WTC11 (cell line): ENCODE results near the gene TUSC7. TPM values are rescaled to one million over a fixed set of nuclear protein-coding genes. Genes with fewer than 3 reads are reported as not detected.

Experiments used
- ATAC-seq: fragments of 200-7000 bp; cut with Tn5 transposase; 2 replicates; pipeline ENCODE4 v1.10.0; 2021; ENCODE audit warnings: mild to moderate bottlenecking, moderate library complexity
- CTCF ChIA-PET: fragments of 300-600 bp; sonication (Branson Sonifier 250); formaldehyde crosslinking; loops from one replicate; lab custom pipeline; 2021; ENCODE audit warnings: antibody characterized with exemption; lab: Charles Lee
- POLR2A ChIA-PET: fragments of 350-600 bp; sonication (Branson Sonifier 250); formaldehyde crosslinking; loops from one replicate; lab custom pipeline; 2021; ENCODE audit warnings: antibody characterized with exemption; lab: Charles Lee
- DNase-seq: peaks from one replicate; pipeline ENCODE4 v3.0.0; 2021; ENCODE audit warnings: low spot score
- H3K27ac Mint-ChIP-seq: 2 replicates; pipeline ENCODE4 v1.8.0; 2021; ENCODE audit warnings: mixed read lengths
- H3K27me3 Mint-ChIP-seq: 2 replicates; pipeline ENCODE4 v1.8.0; 2021; ENCODE audit warnings: low read depth, mild to moderate bottlenecking, moderate library complexity, mixed read lengths
- H3K36me3 Mint-ChIP-seq: 2 replicates; pipeline ENCODE4 v1.8.0; 2021; ENCODE audit warnings: mixed read lengths
- H3K4me1 Mint-ChIP-seq: 2 replicates; pipeline ENCODE4 v1.8.0; 2022; ENCODE audit warnings: mixed read lengths
- H3K4me3 Mint-ChIP-seq: 2 replicates; pipeline ENCODE4 v1.8.0; 2021; ENCODE audit warnings: mild to moderate bottlenecking, moderate library complexity, mixed read lengths
- H3K9me3 Mint-ChIP-seq: 2 replicates; pipeline ENCODE4 v1.8.0; 2021; ENCODE audit warnings: mixed read lengths
- E2F5 ChIP-seq: sonication (generic); formaldehyde crosslinking; IDR thresholded peaks from 2 replicates; pipeline ENCODE4 v1.8.1; 2022; ENCODE audit warnings: mild to moderate bottlenecking, moderate library complexity, missing genetic modification reagents
- ELF4 ChIP-seq: sonication (generic); formaldehyde crosslinking; IDR thresholded peaks from 2 replicates; pipeline ENCODE4 v1.8.1; 2022; ENCODE audit warnings: low read depth, mild to moderate bottlenecking, moderate library complexity, missing genetic modification reagents
- ESRRA ChIP-seq: sonication (generic); formaldehyde crosslinking; IDR thresholded peaks from 2 replicates; pipeline ENCODE4 v1.8.1; 2022; ENCODE audit warnings: mild to moderate bottlenecking, missing genetic modification reagents, borderline replicate concordance
- FOXK1 ChIP-seq: sonication (generic); formaldehyde crosslinking; IDR thresholded peaks from 2 replicates; pipeline ENCODE4 v1.8.0; 2022; ENCODE audit warnings: mild to moderate bottlenecking, moderate library complexity, missing genetic modification reagents
- FOXP1 ChIP-seq: sonication (generic); formaldehyde crosslinking; IDR thresholded peaks from 2 replicates; pipeline ENCODE4 v1.8.0; 2022; ENCODE audit warnings: missing genetic modification reagents, mild to moderate bottlenecking, moderate library complexity, borderline replicate concordance
- GRHL2 ChIP-seq: fragments of 250-450 bp; sonication (Bioruptor Pico); IDR thresholded peaks from 2 replicates; pipeline ENCODE4 v1.8.0; 2022; ENCODE audit warnings: mild to moderate bottlenecking, moderate library complexity; ENCODE audit not compliant: insufficient replicate concordance, severe bottlenecking
- HMGA2 ChIP-seq: fragments of 250-450 bp; sonication (Bioruptor Pico); IDR thresholded peaks from 2 replicates; pipeline ENCODE4 v1.4.0; 2021; ENCODE audit warnings: mild to moderate bottlenecking, moderate library complexity
- IRF2 ChIP-seq: sonication (generic); formaldehyde crosslinking; IDR thresholded peaks from 2 replicates; pipeline ENCODE4 v1.8.0; 2022; ENCODE audit warnings: low read depth, missing genetic modification reagents, borderline replicate concordance
- JAZF1 ChIP-seq: fragments of 250-450 bp; sonication (Bioruptor Pico); IDR thresholded peaks from 2 replicates; pipeline ENCODE4 v1.9.0; 2021; ENCODE audit warnings: moderate library complexity, mild to moderate bottlenecking, inconsistent platforms
- JUN ChIP-seq: sonication (generic); formaldehyde crosslinking; IDR thresholded peaks from 2 replicates; pipeline ENCODE4 v1.8.0; 2023; ENCODE audit warnings: mild to moderate bottlenecking, missing genetic modification reagents
- KAT7 ChIP-seq: sonication (generic); formaldehyde crosslinking; IDR thresholded peaks from 2 replicates; pipeline ENCODE4 v1.8.1; 2023; ENCODE audit warnings: missing genetic modification reagents, mild to moderate bottlenecking, borderline replicate concordance
- MYBL2 ChIP-seq: sonication (generic); formaldehyde crosslinking; IDR thresholded peaks from 2 replicates; pipeline ENCODE4 v1.8.1; 2023; ENCODE audit warnings: mild to moderate bottlenecking, moderate library complexity, missing genetic modification reagents
- NFATC4 ChIP-seq: fragments of 250-450 bp; sonication (Bioruptor Pico); IDR thresholded peaks from 2 replicates; pipeline ENCODE4 v1.9.0; 2021; ENCODE audit warnings: mild to moderate bottlenecking
- NR1H2 ChIP-seq: sonication (generic); formaldehyde crosslinking; IDR thresholded peaks from 2 replicates; pipeline ENCODE4 v1.9.0; 2021; ENCODE audit warnings: mild to moderate bottlenecking, moderate library complexity, missing genetic modification reagents
- NR2C2 ChIP-seq: sonication (generic); formaldehyde crosslinking; IDR thresholded peaks from 2 replicates; pipeline ENCODE4 v1.8.0; 2022; ENCODE audit warnings: mild to moderate bottlenecking, missing genetic modification reagents
- RORB ChIP-seq: fragments of 250-450 bp; sonication (Bioruptor Pico); IDR thresholded peaks from 2 replicates; pipeline ENCODE4 v1.9.0; 2021; ENCODE audit warnings: mild to moderate bottlenecking
- SOX15 ChIP-seq: fragments of 250-450 bp; sonication (Bioruptor Pico); IDR thresholded peaks from 2 replicates; pipeline ENCODE4 v1.9.0; 2021; ENCODE audit warnings: mild to moderate bottlenecking
- SP1 ChIP-seq: sonication (generic); formaldehyde crosslinking; conservative IDR thresholded peaks from 2 replicates; pipeline ENCODE4 v1.8.1; 2022; ENCODE audit warnings: missing genetic modification reagents
- TCF7 ChIP-seq: sonication (generic); formaldehyde crosslinking; IDR thresholded peaks from 2 replicates; pipeline ENCODE4 v1.8.0; 2022; ENCODE audit warnings: mild to moderate bottlenecking, low read depth, missing genetic modification reagents, moderate library complexity
- ZBTB21 ChIP-seq: sonication (generic); formaldehyde crosslinking; IDR thresholded peaks from 2 replicates; pipeline ENCODE4 v1.8.1; 2023; ENCODE audit warnings: mild to moderate bottlenecking, missing genetic modification reagents, borderline replicate concordance
- ZNF121 ChIP-seq: sonication (generic); formaldehyde crosslinking; IDR thresholded peaks from 2 replicates; pipeline ENCODE4 v1.8.0; 2023; ENCODE audit warnings: missing genetic modification reagents
- ZNF138 ChIP-seq: sonication (generic); formaldehyde crosslinking; conservative IDR thresholded peaks from 2 replicates; pipeline ENCODE4 v1.8.1; 2022; ENCODE audit warnings: mild to moderate bottlenecking, moderate library complexity, missing genetic modification reagents
- ZNF317 ChIP-seq: sonication (generic); formaldehyde crosslinking; IDR thresholded peaks from 2 replicates; pipeline ENCODE4 v1.8.1; 2023; ENCODE audit warnings: low read depth, mild to moderate bottlenecking, moderate library complexity, missing genetic modification reagents, borderline replicate concordance
- total RNA-seq: library from RNA; stranded (reverse); gene quantifications from 3 replicates; pipeline ENCODE4 v1.2.3, GENCODE V29; 2021
- TF ChIP-seq, protein P1 (sequence below): sonication (generic); formaldehyde crosslinking; IDR thresholded peaks from 2 replicates; pipeline ENCODE4 v1.8.0; 2022; ENCODE audit warnings: mild to moderate bottlenecking, missing genetic modification reagents
- TF ChIP-seq, protein P2 (sequence below): sonication (generic); formaldehyde crosslinking; IDR thresholded peaks from 2 replicates; pipeline ENCODE4 v1.8.1; 2023; ENCODE audit warnings: mild to moderate bottlenecking, missing genetic modification reagents, moderate library complexity
- TF ChIP-seq, protein P3 (sequence below): fragments of 250-450 bp; sonication (Bioruptor Pico); IDR thresholded peaks from 2 replicates; pipeline ENCODE4 v1.8.0; 2021; ENCODE audit warnings: mild to moderate bottlenecking

The TUSC7 gene
- total RNA-seq, 1 experiment from 2014 or later: not detected

GRCh38 chr3:116701070-116701469 is 8.5 kb upstream of the TUSC7 start:
- H3K27ac Mint-ChIP-seq: no peak overlapping the region
- POLR2A ChIA-PET: no interaction called here

DNA sequence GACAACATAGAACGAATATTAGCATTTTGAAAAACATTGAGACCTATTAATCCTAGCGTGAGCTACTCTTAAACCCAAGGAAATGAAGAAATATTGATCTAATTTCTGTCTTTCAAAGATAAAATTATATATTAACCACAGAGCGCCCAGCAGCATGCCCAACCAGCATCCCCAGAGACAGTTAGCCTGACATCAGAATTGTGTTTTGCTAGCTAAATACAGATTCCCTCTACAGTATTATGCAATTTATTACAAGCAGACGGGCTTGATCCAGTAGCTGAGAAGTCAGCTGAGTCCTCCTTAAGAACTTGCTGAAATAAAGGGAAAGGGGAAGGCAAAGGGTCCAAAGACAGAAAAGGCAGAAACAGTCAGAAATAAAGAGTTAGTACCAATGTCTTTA is 7.2 kb upstream of the TUSC7 start:
- TF ChIP-seq SP1 (CRISPR knock-in tag) (no peak), MYBL2 (no peak), JAZF1 (CRISPR knock-in tag) (no peak), FOXK1 (CRISPR knock-in tag) (no peak), GRHL2 (CRISPR knock-in tag) (no peak), ZNF138 (CRISPR knock-in tag) (no peak), SOX15 (CRISPR knock-in tag) (no peak), ZNF317 (CRISPR knock-in tag) (no peak), ZNF121 (CRISPR knock-in tag) (no peak), ESRRA (no peak), TCF7 (CRISPR knock-in tag) (no peak), NFATC4 (CRISPR knock-in tag) (no peak), ELF4 (CRISPR knock-in tag) (no peak), JUN (no peak), IRF2 (CRISPR knock-in tag) (no peak), NR1H2 (CRISPR knock-in tag) (no peak), KAT7 (CRISPR knock-in tag) (no peak)
- TF ChIP-seq, protein P1, sequence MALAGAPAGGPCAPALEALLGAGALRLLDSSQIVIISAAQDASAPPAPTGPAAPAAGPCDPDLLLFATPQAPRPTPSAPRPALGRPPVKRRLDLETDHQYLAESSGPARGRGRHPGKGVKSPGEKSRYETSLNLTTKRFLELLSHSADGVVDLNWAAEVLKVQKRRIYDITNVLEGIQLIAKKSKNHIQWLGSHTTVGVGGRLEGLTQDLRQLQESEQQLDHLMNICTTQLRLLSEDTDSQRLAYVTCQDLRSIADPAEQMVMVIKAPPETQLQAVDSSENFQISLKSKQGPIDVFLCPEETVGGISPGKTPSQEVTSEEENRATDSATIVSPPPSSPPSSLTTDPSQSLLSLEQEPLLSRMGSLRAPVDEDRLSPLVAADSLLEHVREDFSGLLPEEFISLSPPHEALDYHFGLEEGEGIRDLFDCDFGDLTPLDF: no peak
- TF ChIP-seq, protein P2, sequence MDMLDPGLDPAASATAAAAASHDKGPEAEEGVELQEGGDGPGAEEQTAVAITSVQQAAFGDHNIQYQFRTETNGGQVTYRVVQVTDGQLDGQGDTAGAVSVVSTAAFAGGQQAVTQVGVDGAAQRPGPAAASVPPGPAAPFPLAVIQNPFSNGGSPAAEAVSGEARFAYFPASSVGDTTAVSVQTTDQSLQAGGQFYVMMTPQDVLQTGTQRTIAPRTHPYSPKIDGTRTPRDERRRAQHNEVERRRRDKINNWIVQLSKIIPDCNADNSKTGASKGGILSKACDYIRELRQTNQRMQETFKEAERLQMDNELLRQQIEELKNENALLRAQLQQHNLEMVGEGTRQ: no peak
- H3K9me3 Mint-ChIP-seq: no peaks in the 10 kb centered on the region
- POLR2A ChIA-PET: no interaction called here
- H3K27ac Mint-ChIP-seq: no peak overlapping the region
- H3K4me1 Mint-ChIP-seq: peaks cover 3% of the 10 kb centered on the region; the same call in 1 of the 2 replicates
- CTCF ChIA-PET: interaction anchor here (0.8 kb wide), 1 partner anchor 87 kb away, joined by 3 read pairs; no protein-coding TSS in a partner anchor
- H3K36me3 Mint-ChIP-seq: no peaks in the 10 kb centered on the region
- DNase-seq: no peak
- H3K27me3 Mint-ChIP-seq: no peaks in the 10 kb centered on the region
- no peak for ATAC-seq
- no peak overlapping the region for H3K4me3 Mint-ChIP-seq

More at GRCh38 chr3:116701070-116701469, 8.5 kb upstream of the TUSC7 start:
- CTCF ChIA-PET: no interaction called here
- Mint-ChIP-seq H3K4me3 (no peak overlapping the region), H3K36me3 (no peaks in the 10 kb centered on the region), H3K4me1 (peaks cover 12% of the 10 kb centered on the region), H3K27me3 (no peaks in the 10 kb centered on the region), H3K9me3 (no peaks in the 10 kb centered on the region)
- TF ChIP-seq, protein P3, sequence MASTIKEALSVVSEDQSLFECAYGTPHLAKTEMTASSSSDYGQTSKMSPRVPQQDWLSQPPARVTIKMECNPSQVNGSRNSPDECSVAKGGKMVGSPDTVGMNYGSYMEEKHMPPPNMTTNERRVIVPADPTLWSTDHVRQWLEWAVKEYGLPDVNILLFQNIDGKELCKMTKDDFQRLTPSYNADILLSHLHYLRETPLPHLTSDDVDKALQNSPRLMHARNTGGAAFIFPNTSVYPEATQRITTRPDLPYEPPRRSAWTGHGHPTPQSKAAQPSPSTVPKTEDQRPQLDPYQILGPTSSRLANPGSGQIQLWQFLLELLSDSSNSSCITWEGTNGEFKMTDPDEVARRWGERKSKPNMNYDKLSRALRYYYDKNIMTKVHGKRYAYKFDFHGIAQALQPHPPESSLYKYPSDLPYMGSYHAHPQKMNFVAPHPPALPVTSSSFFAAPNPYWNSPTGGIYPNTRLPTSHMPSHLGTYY (CRISPR knock-in tag): no peak
- TF ChIP-seq E2F5 (CRISPR knock-in tag): no peak
- no peak for TF ChIP-seq HMGA2 (CRISPR knock-in tag)
- TF ChIP-seq RORB: no peak
- no peak for TF ChIP-seq FOXP1 (CRISPR knock-in tag)
- TF ChIP-seq ZBTB21 (CRISPR knock-in tag): no peak
- TF ChIP-seq NR2C2 (CRISPR knock-in tag): no peak
- TF ChIP-seq NR1H2 (CRISPR knock-in tag): no peak
- TF ChIP-seq ELF4 (CRISPR knock-in tag): no peak
- TF ChIP-seq SP1 (CRISPR knock-in tag): no peak
- no peak for ATAC-seq
- no peak for DNase-seq
